Trophoblast cell (in vitro differentiated cells and primary cell): ENCODE measurements around the gene GPR45.

Experiments used
- DNase-seq, 2 donors: peaks; one replicate each; pipeline ENCODE4 v3.0.0-alpha.2; 2016
- H2AFZ ChIP-seq: 2 replicates; pipeline ENCODE4 v1.6.1; 2013; ENCODE audit warnings: low read length, moderate library complexity, mild to moderate bottlenecking; ENCODE audit not compliant: insufficient read depth, poor library complexity
- H2AK5ac ChIP-seq: 2 replicates; pipeline ENCODE4 v1.6.1; 2013; ENCODE audit warnings: mild to moderate bottlenecking, low read length
- H2BK120ac ChIP-seq: 2 replicates; pipeline ENCODE4 v1.6.1; 2013; ENCODE audit warnings: low read length, mild to moderate bottlenecking, moderate library complexity; ENCODE audit not compliant: insufficient read depth, poor library complexity
- H2BK12ac ChIP-seq: 2 replicates; pipeline ENCODE4 v1.6.1; 2013; ENCODE audit warnings: mild to moderate bottlenecking, low read length, moderate library complexity
- H2BK5ac ChIP-seq: 2 replicates; pipeline ENCODE4 v1.6.1; 2013; ENCODE audit warnings: low read length, low read depth, moderate library complexity, mild to moderate bottlenecking; ENCODE audit not compliant: poor library complexity
- H3K14ac ChIP-seq: 2 replicates; pipeline ENCODE4 v1.6.1; 2013; ENCODE audit warnings: mild to moderate bottlenecking, low read length
- H3K18ac ChIP-seq: 2 replicates; pipeline ENCODE4 v1.6.1; 2013; ENCODE audit warnings: mild to moderate bottlenecking, low read length
- H3K23ac ChIP-seq: 2 replicates; pipeline ENCODE4 v1.6.1; 2013; ENCODE audit warnings: low read length
- H3K27ac ChIP-seq: 2 replicates; pipeline ENCODE4 v1.5.1; 2013; ENCODE audit warnings: low read depth, mild to moderate bottlenecking, inconsistent platforms, low read length, moderate library complexity
- H3K27me3 ChIP-seq: 2 replicates; pipeline ENCODE4 v1.6.1; 2013; ENCODE audit warnings: inconsistent platforms, mild to moderate bottlenecking, low read length, moderate library complexity; ENCODE audit not compliant: insufficient read depth
- H3K36me3 ChIP-seq, 2 experiments: 1 replicate in 1 of 2; 2 replicates in 1 of 2; pipeline ENCODE4 v1.6.1; 2013; ENCODE audit warnings: low read length in 2 of 2, mild to moderate bottlenecking in 2 of 2, moderate library complexity in 1 of 2; ENCODE audit not compliant: insufficient read depth in 2 of 2, control insufficient read depth in 1 of 2
- H3K4ac ChIP-seq: 2 replicates; pipeline ENCODE4 v1.6.1; 2013; ENCODE audit warnings: low read depth, mild to moderate bottlenecking, low read length, moderate library complexity
- H3K4me1 ChIP-seq, 2 experiments: 1 replicate in 1 of 2; 2 replicates in 1 of 2; pipeline ENCODE4 v1.6.1; 2013; ENCODE audit warnings: low read length in 2 of 2, mild to moderate bottlenecking in 2 of 2, moderate library complexity in 1 of 2; ENCODE audit not compliant: insufficient read depth in 2 of 2, control insufficient read depth in 1 of 2
- H3K4me2 ChIP-seq: 2 replicates; pipeline ENCODE4 v1.6.1; 2013; ENCODE audit warnings: inconsistent platforms, mild to moderate bottlenecking, low read length, moderate library complexity
- H3K4me3 ChIP-seq: 2 replicates; pipeline ENCODE4 v1.5.1; 2013; ENCODE audit warnings: mild to moderate bottlenecking, low read depth, low read length, inconsistent platforms
- H3K79me1 ChIP-seq: one replicate; pipeline ENCODE4 v1.6.1; 2013; ENCODE audit warnings: low read length
- H3K79me2 ChIP-seq: 2 replicates; pipeline ENCODE4 v1.6.1; 2013; ENCODE audit warnings: low read length, mild to moderate bottlenecking; ENCODE audit not compliant: control insufficient read depth, insufficient read depth, poor library complexity
- H3K9ac ChIP-seq: 2 replicates; pipeline ENCODE4 v1.6.1; 2013; ENCODE audit warnings: mild to moderate bottlenecking, low read length
- H3K9me3 ChIP-seq: 2 replicates; pipeline ENCODE4 v1.6.1; 2013; ENCODE audit warnings: low read depth, mild to moderate bottlenecking, control low read depth, inconsistent platforms, low read length; ENCODE audit not compliant: insufficient read depth
- H4K12ac ChIP-seq: 2 replicates; pipeline ENCODE4 v1.6.1; 2013; ENCODE audit warnings: low read depth, mild to moderate bottlenecking, low read length, moderate library complexity
- H4K8ac ChIP-seq: 2 replicates; pipeline ENCODE4 v1.6.1; 2013; ENCODE audit warnings: low read depth, mild to moderate bottlenecking, low read length, moderate library complexity
- H4K91ac ChIP-seq: one replicate; pipeline ENCODE4 v1.6.1; 2013; ENCODE audit warnings: low read depth, mild to moderate bottlenecking, low read length, moderate library complexity
- WGBS: extraction: QIAGEN DNeasy Blood & Tissue Kit; methylation state at CpG from one replicate; pipeline ENCODE4 v1.1.7; 2013; ENCODE audit warnings: missing lambda C conversion rate; ENCODE audit not compliant: insufficient read length, insufficient coverage; ENCODE audit errors: extremely low coverage; 5-methylcytosine and 5-hydroxymethylcytosine counted together

GPR45 gene

DNA sequence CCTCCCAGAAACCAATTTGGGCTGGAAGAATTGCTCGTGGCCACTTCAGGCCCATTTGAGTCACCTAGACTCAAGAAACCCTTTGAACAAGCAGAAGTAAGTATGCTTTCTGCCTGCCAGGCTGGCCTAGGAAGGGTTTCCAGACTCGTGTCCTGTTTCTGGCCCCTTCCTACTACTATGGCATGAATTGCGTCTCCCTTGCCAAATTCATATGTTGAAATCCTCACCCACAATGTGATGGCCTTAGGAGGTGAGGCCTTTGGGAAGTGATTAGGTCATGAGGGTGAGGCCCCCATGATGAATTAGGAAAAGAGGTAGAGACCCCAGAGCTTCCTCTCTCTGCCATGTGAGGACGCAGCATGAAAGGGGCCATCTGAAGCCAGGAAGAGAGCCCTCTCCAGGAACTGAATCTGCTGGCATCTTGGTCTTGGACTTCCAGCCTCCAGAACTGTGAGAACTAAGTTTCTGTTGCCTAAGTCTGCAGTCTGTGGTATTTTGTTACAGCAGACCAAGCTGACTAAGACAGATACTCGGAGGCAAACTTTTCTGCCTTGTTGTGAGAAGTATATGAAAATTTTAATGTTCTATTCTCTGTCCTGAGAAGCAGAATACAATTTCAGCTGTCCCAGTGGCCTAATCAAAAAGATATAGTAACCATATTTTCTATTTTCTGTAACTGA lies 13.1 kb downstream of the GPR45 start:
- no peak for DNase-seq
- Histone ChIP-seq H3K4ac (peak overlapping the region; percentile 39), H2BK120ac (peak overlapping the region; percentile 96), H2AK5ac (peak overlapping the region; percentile 22), H3K4me1 (peaks cover 28 to 30% of the 10 kb centered on the region in 2 experiments), H4K91ac (peak overlapping the region; percentile 98), H3K9me3 (no peaks in the 10 kb centered on the region), H2BK12ac (peak overlapping the region; percentile 96), H2AFZ (peak overlapping the region; percentile 23), H3K4me2 (no peak overlapping the region), H3K36me3 (no peaks in the 10 kb centered on the region), H3K9ac (no peak overlapping the region), H4K12ac (peak overlapping the region; percentile 12), H3K79me2 (peaks cover 5% of the 10 kb centered on the region), H3K18ac (peak overlapping the region; percentile 12), H3K27ac (peak overlapping the region; percentile 97), H3K27me3 (no peaks in the 10 kb centered on the region), H3K79me1 (peaks cover 44% of the 10 kb centered on the region), H2BK5ac (peak overlapping the region; percentile 95), H3K23ac (no peak overlapping the region), H3K14ac (peak overlapping the region; percentile 95), H3K4me3 (no peak overlapping the region), H4K8ac (peak overlapping the region; percentile 87)
- WGBS: no CpG with 5 or more reads among the region's 5 CpGs

DNA sequence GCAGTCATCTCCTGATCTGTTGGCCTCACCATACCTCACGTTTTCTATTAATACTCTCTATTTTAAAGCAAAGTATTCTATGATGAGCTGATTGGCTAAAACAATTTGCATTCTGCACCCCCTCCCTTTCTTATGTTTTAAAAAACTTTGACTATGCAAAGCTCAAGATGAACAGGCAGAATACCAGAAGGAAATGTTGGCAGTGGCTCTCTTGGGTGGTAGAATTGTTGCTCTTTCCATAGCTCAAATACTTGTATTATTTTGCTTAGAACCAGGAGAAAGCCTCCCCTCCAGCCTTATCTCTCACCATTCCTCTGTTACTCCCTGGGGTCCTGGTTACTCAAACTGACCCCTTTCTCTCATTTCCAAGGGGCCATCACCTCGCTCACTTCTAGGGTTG lies 14.4 kb downstream of the GPR45 start:
- peak overlapping the region; percentile 95 for H3K14ac ChIP-seq
- H3K4me3 ChIP-seq: no peak overlapping the region
- peak overlapping the region; percentile 97 for H4K91ac ChIP-seq
- H4K8ac ChIP-seq: peak overlapping the region; percentile 87
- peak overlapping the region; percentile 50 for H3K4me2 ChIP-seq
- peak overlapping the region; percentile 95 for H2BK5ac ChIP-seq
- no peak overlapping the region for H3K9ac ChIP-seq
- WGBS: no CpG with 5 or more reads among the region's 2 CpGs
- no peak for DNase-seq
- H2AK5ac ChIP-seq: peak overlapping the region; percentile 94
- no peaks in the 10 kb centered on the region for H3K36me3 ChIP-seq
- H3K18ac ChIP-seq: peak overlapping the region; percentile 84
- H3K79me1 ChIP-seq: peaks cover 42% of the 10 kb centered on the region
- peak overlapping the region; percentile 96 for H2BK12ac ChIP-seq
- H3K79me2 ChIP-seq: peaks cover 5% of the 10 kb centered on the region
- H4K12ac ChIP-seq: peak overlapping the region; percentile 23
- H3K9me3 ChIP-seq: no peaks in the 10 kb centered on the region
- peak overlapping the region; percentile 97 for H3K27ac ChIP-seq
- H2BK120ac ChIP-seq: peak overlapping the region; percentile 96
- no peak overlapping the region for H3K23ac ChIP-seq
- H2AFZ ChIP-seq: peak overlapping the region; percentile 27
- H3K4me1 ChIP-seq: peaks cover 26 to 31% of the 10 kb centered on the region in 2 experiments
- H3K4ac ChIP-seq: peak overlapping the region; percentile 80
- no peaks in the 10 kb centered on the region for H3K27me3 ChIP-seq

DNA sequence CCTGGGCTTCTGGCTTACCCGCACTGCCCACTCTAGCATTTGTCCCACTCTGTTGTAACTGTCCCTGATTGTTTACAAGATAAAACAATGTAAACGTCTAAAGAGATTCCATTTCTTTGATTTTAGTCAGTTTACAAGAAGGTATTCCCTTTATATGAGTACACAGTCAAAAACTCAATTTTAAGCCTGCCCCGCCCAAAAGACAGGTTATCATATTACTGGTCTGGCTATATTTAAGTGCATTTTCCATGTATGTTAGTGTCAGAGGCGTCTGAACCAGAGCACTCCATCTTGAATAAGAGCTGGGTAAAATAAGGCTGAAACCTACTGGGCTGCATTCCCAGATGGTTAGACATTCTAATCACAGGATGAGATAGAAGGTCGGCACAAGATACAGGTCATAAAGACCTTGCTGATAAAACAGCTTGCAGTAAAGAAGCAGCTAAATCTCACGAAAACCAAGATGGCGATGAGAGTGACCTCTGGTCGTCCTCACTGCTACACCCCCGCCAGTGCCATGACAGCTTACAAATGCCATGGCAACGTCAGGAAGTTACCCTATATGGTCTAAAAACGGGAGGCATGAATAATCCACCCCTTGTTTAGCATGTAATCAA lies 15.0 kb downstream of the GPR45 start:
- Histone ChIP-seq H3K36me3 (no peaks in the 10 kb centered on the region), H3K79me1 (peaks cover 44% of the 10 kb centered on the region), H3K9me3 (no peaks in the 10 kb centered on the region), H2BK12ac (peak overlapping the region; percentile 25), H2AK5ac (no peak overlapping the region), H3K79me2 (peaks cover 5% of the 10 kb centered on the region), H3K27me3 (no peaks in the 10 kb centered on the region), H3K27ac (peak overlapping the region; percentile 97), H3K4me1 (peaks cover 26 to 35% of the 10 kb centered on the region in 2 experiments), H4K91ac (peak overlapping the region; percentile 97), H3K4ac (peak overlapping the region; percentile 39), H3K4me3 (no peak overlapping the region), H4K12ac (no peak overlapping the region), H3K4me2 (peak overlapping the region; percentile 50), H2AFZ (peak overlapping the region; percentile 15), H4K8ac (peak overlapping the region; percentile 75), H3K9ac (no peak overlapping the region), H3K18ac (no peak overlapping the region), H3K14ac (peak overlapping the region; percentile 68), H2BK5ac (peak overlapping the region; percentile 95), H2BK120ac (peak overlapping the region; percentile 96), H3K23ac (no peak overlapping the region)
- DNase-seq: peak; percentile 79 to 91
- no CpG with 5 or more reads among the region's 11 CpGs for WGBS

DNA sequence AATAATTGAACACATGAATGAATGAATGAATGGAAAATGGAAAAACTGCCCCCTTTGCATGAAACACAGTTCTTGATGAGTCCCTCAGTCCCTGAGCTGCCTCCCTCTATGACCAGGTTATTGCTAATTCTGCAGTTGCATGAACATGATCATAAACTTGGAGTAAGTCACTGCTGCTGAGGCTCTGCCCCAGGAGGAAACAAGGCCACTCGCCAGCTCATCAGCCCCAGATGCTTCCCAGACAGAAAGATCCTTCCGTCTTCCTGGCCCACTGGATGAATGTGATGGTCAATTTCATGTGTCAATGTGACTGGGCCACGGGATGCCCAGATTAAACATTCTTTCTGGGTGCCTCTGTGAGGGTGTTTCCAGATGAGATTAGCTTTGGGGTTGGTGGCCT lies 16.4 kb downstream of the GPR45 start:
- Histone ChIP-seq H2AK5ac (peak overlapping the region; percentile 51), H3K36me3 (no peaks in the 10 kb centered on the region), H3K4me3 (no peak overlapping the region), H2BK5ac (peak overlapping the region; percentile 70), H4K12ac (no peak overlapping the region), H3K4ac (no peak overlapping the region), H3K27me3 (no peaks in the 10 kb centered on the region), H3K27ac (no peak overlapping the region), H3K18ac (peak overlapping the region; percentile 82), H3K9ac (no peak overlapping the region), H2BK120ac (peak overlapping the region; percentile 65), H4K91ac (peak overlapping the region; percentile 91), H3K79me1 (peaks cover 45% of the 10 kb centered on the region), H3K14ac (peak overlapping the region; percentile 62), H3K4me1 (peaks cover 23 to 35% of the 10 kb centered on the region in 2 experiments), H2BK12ac (peak overlapping the region; percentile 99), H3K4me2 (no peak overlapping the region), H3K23ac (no peak overlapping the region), H2AFZ (no peak overlapping the region), H4K8ac (peak overlapping the region; percentile 67), H3K9me3 (no peaks in the 10 kb centered on the region), H3K79me2 (peaks cover 5% of the 10 kb centered on the region)
- no peak for DNase-seq
- no CpG with 5 or more reads among the region's 3 CpGs for WGBS
